GM23338 (cell line): ENCODE results near the gene SASH1.

Experiments used
- CREB1 ChIP-seq: fragments of 250-450 bp; sonication (Bioruptor Pico); IDR thresholded peaks from 2 replicates; pipeline ENCODE4 v1.5.0; 2020; ENCODE audit warnings: low read depth, mild to moderate bottlenecking, moderate library complexity
- EZH2phosphoT487 ChIP-seq: fragments of 200-600 bp; sonication (generic); IDR thresholded peaks from one replicate; pipeline ENCODE4 v1.8.1; 2018; ENCODE audit warnings: antibody characterized with exemption; ENCODE audit not compliant: unreplicated experiment
- POLR2AphosphoS5 ChIP-seq: IDR thresholded peaks from 2 replicates; pipeline ENCODE4 v1.6.1; 2016; ENCODE audit warnings: antibody characterized with exemption, low read depth
- STAT1 ChIP-seq: IDR thresholded peaks from one replicate; pipeline ENCODE4 v1.6.1; 2016; ENCODE audit warnings: antibody characterized with exemption; ENCODE audit not compliant: unreplicated experiment
- ZNF114 ChIP-seq: fragments of 250-450 bp; sonication (Bioruptor Pico); IDR thresholded peaks from 2 replicates; pipeline ENCODE4 v1.5.0; 2020; ENCODE audit warnings: mild to moderate bottlenecking, moderate library complexity
- ZNF331 ChIP-seq: fragments of 250-450 bp; sonication (Bioruptor Pico); IDR thresholded peaks from 2 replicates; pipeline ENCODE4 v1.5.0; 2020; ENCODE audit warnings: low read depth, mild to moderate bottlenecking, moderate library complexity
- TF ChIP-seq, protein P1 (sequence below), 2 experiments: fragments of 200-600 bp in 1 of 2; sonication (generic) in 1 of 2; conservative IDR thresholded peaks; 2 replicates each; pipeline versions ENCODE4 v1.5.1 to v1.6.1; 2016 to 2017; ENCODE audit warnings: antibody characterized with exemption in 2 of 2, low read depth in 2 of 2, mild to moderate bottlenecking in 2 of 2, moderate library complexity in 1 of 2
- TF ChIP-seq, protein P2 (sequence below): IDR thresholded peaks from one replicate; pipeline ENCODE4 v1.6.1; 2018; ENCODE audit warnings: antibody characterized with exemption; ENCODE audit not compliant: unreplicated experiment

DNA sequence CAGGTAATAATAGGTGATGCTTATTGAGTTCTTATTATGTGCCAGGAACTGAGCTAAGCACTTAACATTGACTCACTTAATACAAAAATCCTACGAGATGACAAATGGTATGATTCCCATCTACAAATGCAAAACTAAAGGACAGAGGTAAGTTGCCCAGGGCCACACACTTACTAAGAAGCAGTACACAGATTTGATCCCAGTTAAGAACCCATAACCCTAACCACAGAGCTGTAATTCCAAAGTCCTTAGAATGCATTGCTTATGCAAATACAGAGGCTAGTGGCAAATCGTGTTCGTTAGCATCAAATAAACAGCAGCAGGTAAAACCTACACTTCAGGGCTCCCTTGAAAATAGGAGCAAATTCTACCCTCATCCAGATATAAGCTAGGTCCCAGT lies 104.0 kb downstream of the SASH1 start:
- TF ChIP-seq EZH2phosphoT487 (no peak), POLR2AphosphoS5 (no peak), STAT1 (no peak), CREB1 (CRISPR knock-in tag) (no peak), ZNF114 (CRISPR knock-in tag) (no peak), ZNF331 (no peak)
- TF ChIP-seq, protein P1, sequence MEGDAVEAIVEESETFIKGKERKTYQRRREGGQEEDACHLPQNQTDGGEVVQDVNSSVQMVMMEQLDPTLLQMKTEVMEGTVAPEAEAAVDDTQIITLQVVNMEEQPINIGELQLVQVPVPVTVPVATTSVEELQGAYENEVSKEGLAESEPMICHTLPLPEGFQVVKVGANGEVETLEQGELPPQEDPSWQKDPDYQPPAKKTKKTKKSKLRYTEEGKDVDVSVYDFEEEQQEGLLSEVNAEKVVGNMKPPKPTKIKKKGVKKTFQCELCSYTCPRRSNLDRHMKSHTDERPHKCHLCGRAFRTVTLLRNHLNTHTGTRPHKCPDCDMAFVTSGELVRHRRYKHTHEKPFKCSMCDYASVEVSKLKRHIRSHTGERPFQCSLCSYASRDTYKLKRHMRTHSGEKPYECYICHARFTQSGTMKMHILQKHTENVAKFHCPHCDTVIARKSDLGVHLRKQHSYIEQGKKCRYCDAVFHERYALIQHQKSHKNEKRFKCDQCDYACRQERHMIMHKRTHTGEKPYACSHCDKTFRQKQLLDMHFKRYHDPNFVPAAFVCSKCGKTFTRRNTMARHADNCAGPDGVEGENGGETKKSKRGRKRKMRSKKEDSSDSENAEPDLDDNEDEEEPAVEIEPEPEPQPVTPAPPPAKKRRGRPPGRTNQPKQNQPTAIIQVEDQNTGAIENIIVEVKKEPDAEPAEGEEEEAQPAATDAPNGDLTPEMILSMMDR (conservative IDR thresholded peaks at IDR 0.05; ENCODE audit: low read depth in 2 of 2), result no peak
- TF ChIP-seq, protein P2, sequence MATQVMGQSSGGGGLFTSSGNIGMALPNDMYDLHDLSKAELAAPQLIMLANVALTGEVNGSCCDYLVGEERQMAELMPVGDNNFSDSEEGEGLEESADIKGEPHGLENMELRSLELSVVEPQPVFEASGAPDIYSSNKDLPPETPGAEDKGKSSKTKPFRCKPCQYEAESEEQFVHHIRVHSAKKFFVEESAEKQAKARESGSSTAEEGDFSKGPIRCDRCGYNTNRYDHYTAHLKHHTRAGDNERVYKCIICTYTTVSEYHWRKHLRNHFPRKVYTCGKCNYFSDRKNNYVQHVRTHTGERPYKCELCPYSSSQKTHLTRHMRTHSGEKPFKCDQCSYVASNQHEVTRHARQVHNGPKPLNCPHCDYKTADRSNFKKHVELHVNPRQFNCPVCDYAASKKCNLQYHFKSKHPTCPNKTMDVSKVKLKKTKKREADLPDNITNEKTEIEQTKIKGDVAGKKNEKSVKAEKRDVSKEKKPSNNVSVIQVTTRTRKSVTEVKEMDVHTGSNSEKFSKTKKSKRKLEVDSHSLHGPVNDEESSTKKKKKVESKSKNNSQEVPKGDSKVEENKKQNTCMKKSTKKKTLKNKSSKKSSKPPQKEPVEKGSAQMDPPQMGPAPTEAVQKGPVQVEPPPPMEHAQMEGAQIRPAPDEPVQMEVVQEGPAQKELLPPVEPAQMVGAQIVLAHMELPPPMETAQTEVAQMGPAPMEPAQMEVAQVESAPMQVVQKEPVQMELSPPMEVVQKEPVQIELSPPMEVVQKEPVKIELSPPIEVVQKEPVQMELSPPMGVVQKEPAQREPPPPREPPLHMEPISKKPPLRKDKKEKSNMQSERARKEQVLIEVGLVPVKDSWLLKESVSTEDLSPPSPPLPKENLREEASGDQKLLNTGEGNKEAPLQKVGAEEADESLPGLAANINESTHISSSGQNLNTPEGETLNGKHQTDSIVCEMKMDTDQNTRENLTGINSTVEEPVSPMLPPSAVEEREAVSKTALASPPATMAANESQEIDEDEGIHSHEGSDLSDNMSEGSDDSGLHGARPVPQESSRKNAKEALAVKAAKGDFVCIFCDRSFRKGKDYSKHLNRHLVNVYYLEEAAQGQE, result no peak
